GM12891 (cell line): ENCODE results near the gene MCU.

ENCODE experiments used
- PAX5 ChIP-seq: IDR thresholded peaks from 2 replicates; pipeline ENCODE4 v1.6.1; 2011; ENCODE audit warnings: low read length, moderate library complexity, mild to moderate bottlenecking; ENCODE audit not compliant: insufficient read depth, severe bottlenecking
- POLR2A ChIP-seq: IDR thresholded peaks from 2 replicates; pipeline ENCODE4 v1.6.1; 2011; ENCODE audit warnings: low read depth, low read length, control low read depth
- POLR2AphosphoS5 ChIP-seq: IDR thresholded peaks from 2 replicates; pipeline ENCODE4 v1.6.1; 2011; ENCODE audit warnings: low read depth, low read length, control low read depth
- POU2F2 ChIP-seq: IDR thresholded peaks from 2 replicates; pipeline ENCODE4 v1.6.1; 2011; ENCODE audit warnings: low read depth, mild to moderate bottlenecking, control low read depth, low read length, moderate library complexity
- TAF1 ChIP-seq: IDR thresholded peaks from 2 replicates; pipeline ENCODE4 v1.6.1; 2011; ENCODE audit warnings: low read depth, low read length, control low read depth

- TF ChIP-seq POLR2A (no peak), POLR2AphosphoS5 (no peak), POU2F2 (no peak), TAF1 (no peak), PAX5 (no peak)
These were observed 12.2 kb downstream of the MCU start for GRCh38 chr10:72704117-72704516.
